Smooth muscle cell (in vitro differentiated cells): ENCODE data around the gene CD22. TPM values are rescaled to one million over a fixed set of nuclear protein-coding genes. Genes with fewer than 3 reads are reported as not detected.

Source experiments
- DNase-seq: peaks from one replicate; lab custom pipeline; 2025; ENCODE audit not compliant: unreplicated experiment; lab: John Stamatoyannopoulos, UW
- H2AFZ ChIP-seq: fragments of 200-600 bp; sonication (generic); 2 replicates; pipeline ENCODE4 v1.6.0; 2016; ENCODE audit warnings: antibody characterized with exemption, low read depth, mild to moderate bottlenecking
- H3F3A ChIP-seq: fragments of 200-600 bp; sonication (generic); 2 replicates; pipeline ENCODE4 v1.6.0; 2017; ENCODE audit warnings: antibody characterized with exemption, low read depth
- H3K27ac ChIP-seq: fragments of 200-600 bp; sonication (generic); 2 replicates; pipeline ENCODE4 v1.5.1; 2016; ENCODE audit warnings: low read depth, mild to moderate bottlenecking
- H3K27me3 ChIP-seq: fragments of 200-600 bp; sonication (generic); 2 replicates; pipeline ENCODE4 v1.6.1; 2016; ENCODE audit warnings: low read depth, mild to moderate bottlenecking
- H3K36me3 ChIP-seq: fragments of 200-600 bp; sonication (generic); 2 replicates; pipeline ENCODE4 v1.5.1; 2016; ENCODE audit warnings: low read depth
- H3K4me1 ChIP-seq: fragments of 200-600 bp; sonication (generic); 2 replicates; pipeline ENCODE4 v1.5.1; 2016; ENCODE audit warnings: low read depth
- H3K4me2 ChIP-seq: fragments of 200-600 bp; sonication (generic); 2 replicates; pipeline ENCODE4 v1.6.0; 2016; ENCODE audit warnings: mild to moderate bottlenecking
- H3K4me3 ChIP-seq: fragments of 200-600 bp; sonication (generic); 2 replicates; pipeline ENCODE4 v1.5.1; 2016; ENCODE audit warnings: mild to moderate bottlenecking
- H3K79me2 ChIP-seq: fragments of 200-600 bp; sonication (generic); 2 replicates; pipeline ENCODE4 v1.6.0; 2016; ENCODE audit warnings: low read depth, mild to moderate bottlenecking
- H3K9ac ChIP-seq: fragments of 200-600 bp; sonication (generic); 2 replicates; pipeline ENCODE4 v1.6.0; 2016; ENCODE audit warnings: low read depth
- H3K9me3 ChIP-seq: fragments of 200-600 bp; sonication (generic); replicated peaks from 2 replicates; pipeline ENCODE4 v1.5.1; 2016; ENCODE audit warnings: low read depth
- H4K20me1 ChIP-seq: fragments of 200-600 bp; sonication (generic); 2 replicates; pipeline ENCODE4 v1.6.0; 2016; ENCODE audit warnings: low read depth
- WGBS: methylation state at CpG from one replicate; pipeline ENCODE4 v1.1.7; 2016; ENCODE audit warnings: low lambda C conversion rate; 5-methylcytosine and 5-hydroxymethylcytosine counted together
- polyA plus RNA-seq: library from polyadenylated mRNA; unstranded; fragments of >200 nt; fragmentation: Nextera tagmentation; extraction: Ambion mirVana; gene quantifications from 2 replicates; pipeline ENCODE4 v1.2.1, GENCODE V29; 2016
- total RNA-seq: library from RNA; depleted of rRNA; stranded (reverse); fragments of >200 nt; gene quantifications from 2 replicates; pipeline ENCODE4 v1.2.3, GENCODE V29; 2014
- TF ChIP-seq, protein P1 (sequence below): fragments of 200-600 bp; sonication (generic); IDR thresholded peaks from 2 replicates; pipeline ENCODE4 v1.5.1; 2017; ENCODE audit warnings: borderline replicate concordance, mild to moderate bottlenecking, antibody characterized with exemption; ENCODE audit not compliant: insufficient read depth, poor library complexity, severe bottlenecking

The CD22 gene
- total and polyA plus RNA-seq, 2 experiments from 2014 or later: not detected

DNA sequence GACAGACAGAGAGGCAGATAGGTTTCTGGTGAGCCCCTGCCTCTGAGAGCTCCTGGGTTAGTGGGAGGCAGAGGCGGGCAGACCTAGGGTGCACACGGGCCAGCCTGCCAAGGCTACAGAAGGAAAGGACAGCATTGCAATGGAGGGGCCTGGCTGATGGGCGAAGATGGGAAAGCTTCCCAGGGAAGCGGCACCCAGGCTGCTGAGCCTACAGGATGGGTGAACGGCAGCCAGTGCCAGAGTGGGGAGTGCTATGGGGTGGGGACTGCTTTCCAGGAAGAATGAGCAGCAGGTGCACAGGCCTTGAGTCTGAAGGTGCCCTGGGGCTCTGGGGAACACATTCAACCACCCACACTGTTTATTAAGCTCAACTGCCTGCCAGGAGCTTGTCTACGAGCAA lies 37.7 kb upstream of the CD22 start:
- H3F3A ChIP-seq: no peaks in the 10 kb centered on the region
- H4K20me1 ChIP-seq: no peaks in the 10 kb centered on the region
- H3K9ac ChIP-seq: no peak overlapping the region
- no peak overlapping the region for H3K4me2 ChIP-seq
- TF ChIP-seq, protein P1, sequence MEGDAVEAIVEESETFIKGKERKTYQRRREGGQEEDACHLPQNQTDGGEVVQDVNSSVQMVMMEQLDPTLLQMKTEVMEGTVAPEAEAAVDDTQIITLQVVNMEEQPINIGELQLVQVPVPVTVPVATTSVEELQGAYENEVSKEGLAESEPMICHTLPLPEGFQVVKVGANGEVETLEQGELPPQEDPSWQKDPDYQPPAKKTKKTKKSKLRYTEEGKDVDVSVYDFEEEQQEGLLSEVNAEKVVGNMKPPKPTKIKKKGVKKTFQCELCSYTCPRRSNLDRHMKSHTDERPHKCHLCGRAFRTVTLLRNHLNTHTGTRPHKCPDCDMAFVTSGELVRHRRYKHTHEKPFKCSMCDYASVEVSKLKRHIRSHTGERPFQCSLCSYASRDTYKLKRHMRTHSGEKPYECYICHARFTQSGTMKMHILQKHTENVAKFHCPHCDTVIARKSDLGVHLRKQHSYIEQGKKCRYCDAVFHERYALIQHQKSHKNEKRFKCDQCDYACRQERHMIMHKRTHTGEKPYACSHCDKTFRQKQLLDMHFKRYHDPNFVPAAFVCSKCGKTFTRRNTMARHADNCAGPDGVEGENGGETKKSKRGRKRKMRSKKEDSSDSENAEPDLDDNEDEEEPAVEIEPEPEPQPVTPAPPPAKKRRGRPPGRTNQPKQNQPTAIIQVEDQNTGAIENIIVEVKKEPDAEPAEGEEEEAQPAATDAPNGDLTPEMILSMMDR: no peak
- 78% methylated on average over 6 of the region's 6 CpGs for WGBS
- no peaks in the 10 kb centered on the region for H3K4me1 ChIP-seq
- H3K9me3 ChIP-seq: no peaks in the 10 kb centered on the region
- H3K36me3 ChIP-seq: no peaks in the 10 kb centered on the region
- no peak overlapping the region for H2AFZ ChIP-seq
- no peak overlapping the region for H3K27ac ChIP-seq
- no peak for DNase-seq
- H3K27me3 ChIP-seq: no peaks in the 10 kb centered on the region
- no peaks in the 10 kb centered on the region for H3K79me2 ChIP-seq
- no peak overlapping the region for H3K4me3 ChIP-seq

DNA sequence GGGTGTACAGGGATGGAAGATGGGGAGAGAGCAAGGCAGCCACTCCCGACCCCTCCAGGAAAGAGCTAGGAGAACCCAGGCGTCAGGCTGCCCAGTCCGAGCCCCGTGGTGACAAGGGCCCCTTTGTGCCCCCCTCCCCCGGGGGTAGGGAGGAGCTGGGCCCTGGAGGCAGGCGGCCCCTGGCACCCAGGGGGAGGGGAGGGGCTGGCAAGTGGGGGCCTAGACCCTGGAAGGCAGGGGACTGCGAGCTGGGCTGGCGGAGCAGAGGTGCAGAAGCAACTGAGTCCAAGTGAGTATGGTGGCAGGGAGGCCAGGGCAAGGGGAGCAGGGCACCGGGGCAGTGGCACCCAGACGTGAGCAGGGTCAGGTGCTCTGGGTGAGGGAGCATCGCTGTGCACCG lies 37.1 kb upstream of the CD22 start, which contains the start of gene MAG:
TSS of gene MAG (plus strand) at position 246 of the 400 bp plus-strand sequence. CDS start 3,248 bp downstream, outside the sequence.
- 92% methylated on average over 8 of the region's 12 CpGs for WGBS
- Histone ChIP-seq H3K27me3 (no peaks in the 10 kb centered on the region), H3K79me2 (no peaks in the 10 kb centered on the region), H3K9ac (no peak within 1 kb of the TSS), H4K20me1 (no peaks in the 10 kb centered on the region), H3K4me2 (no peak within 1 kb of the TSS), H3K4me3 (no peak within 1 kb of the TSS), H3K9me3 (no peaks in the 10 kb centered on the region), H2AFZ (no peak within 1 kb of the TSS), H3K27ac (no peak within 1 kb of the TSS), H3F3A (no peaks in the 10 kb centered on the region), H3K36me3 (no peaks in the 10 kb centered on the region), H3K4me1 (no peaks in the 10 kb centered on the region)
- DNase-seq: no peak
- TF ChIP-seq, protein P1: no peak

GRCh38 chr19:35292421-35293362 lies 36.3 kb upstream of the CD22 start:
- Histone ChIP-seq H3K27ac (no peak overlapping the region), H3K9me3 (no peaks in the 10 kb centered on the region), H4K20me1 (no peaks in the 10 kb centered on the region), H3F3A (no peaks in the 10 kb centered on the region), H3K27me3 (no peaks in the 10 kb centered on the region), H3K79me2 (no peaks in the 10 kb centered on the region), H3K36me3 (no peaks in the 10 kb centered on the region), H3K4me1 (no peaks in the 10 kb centered on the region), H3K9ac (no peak overlapping the region), H2AFZ (no peak overlapping the region), H3K4me3 (no peak overlapping the region), H3K4me2 (no peak overlapping the region)
- TF ChIP-seq, protein P1: no peak
- DNase-seq: no peak
- WGBS: 92% methylated on average over 23 of the region's 23 CpGs
